HepG2 (cell line): ENCODE data around the gene ESAM.

Experiments used
- CEBPB ChIP-seq: IDR thresholded peaks from 2 replicates; pipeline ENCODE4 v1.6.1; 2011; ENCODE audit warnings: low read depth, low read length, improper control_type of control experiment, borderline replicate concordance
- DMAP1 ChIP-seq: IDR thresholded peaks from 2 replicates; pipeline ENCODE4 v1.6.1; 2016
- EP300 ChIP-seq, 3 experiments: sonication (generic) in 1 of 3; formaldehyde crosslinking in 1 of 3; IDR thresholded peaks; 2 replicates each; pipeline versions ENCODE4 v1.5.1 to v1.6.1; 2011 to 2020; ENCODE audit warnings: low read depth in 2 of 3, low read length in 2 of 3, borderline replicate concordance in 1 of 3, improper control_type of control experiment in 1 of 3, mild to moderate bottlenecking in 1 of 3, missing genetic modification reagents in 1 of 3, moderate library complexity in 1 of 3
- EZH2 ChIP-seq: conservative IDR thresholded peaks from 2 replicates; pipeline ENCODE4 v1.6.1; 2012; ENCODE audit warnings: mild to moderate bottlenecking, low read depth, low read length, moderate library complexity
- HDAC6 ChIP-seq: fragments of 200-600 bp; sonication (generic); IDR thresholded peaks from 2 replicates; pipeline ENCODE4 v1.7.0; 2017; ENCODE audit warnings: mild to moderate bottlenecking, antibody characterized with exemption, low read length, low read depth
- HNF4A ChIP-seq: sonication (generic); formaldehyde crosslinking; IDR thresholded peaks from 2 replicates; pipeline ENCODE4 v1.4.0; 2020; ENCODE audit warnings: missing genetic modification reagents
- POLR2G ChIP-seq: fragments of 200-400 bp; formaldehyde crosslinking; IDR thresholded peaks from 2 replicates; pipeline ENCODE4 v1.6.1; 2018; ENCODE audit warnings: mild to moderate bottlenecking, low read depth, low read length, moderate library complexity
- SP1 ChIP-seq, 2 experiments: fragments of 450-650 bp in 1 of 2; sonication (generic) in 1 of 2; formaldehyde crosslinking in 1 of 2; IDR thresholded peaks; 2 replicates each; pipeline versions ENCODE4 v1.4.0 to v1.6.1; 2016 to 2020; ENCODE audit warnings: missing genetic modification reagents in 1 of 2
- TAF1 ChIP-seq: sonication (generic); formaldehyde crosslinking; IDR thresholded peaks from 2 replicates; pipeline ENCODE4 v1.4.0; 2020; ENCODE audit warnings: missing genetic modification reagents
- ZKSCAN1 ChIP-seq: fragments of 150-350 bp; IDR thresholded peaks from 2 replicates; pipeline ENCODE4 v1.6.1; 2014; ENCODE audit warnings: low read length
- ZNF121 ChIP-seq: sonication (generic); formaldehyde crosslinking; IDR thresholded peaks from 2 replicates; pipeline ENCODE4 v1.5.0; 2020; ENCODE audit warnings: mild to moderate bottlenecking, missing genetic modification reagents
- TF ChIP-seq, protein P1 (sequence below): sonication (generic); formaldehyde crosslinking; IDR thresholded peaks from 2 replicates; pipeline ENCODE4 v1.8.1; 2023; ENCODE audit warnings: mild to moderate bottlenecking, missing genetic modification reagents
- TF ChIP-seq, protein P2 (sequence below): sonication (generic); formaldehyde crosslinking; IDR thresholded peaks from 2 replicates; pipeline ENCODE4 v1.5.0; 2020; ENCODE audit warnings: missing genetic modification reagents, mild to moderate bottlenecking, borderline replicate concordance
- TF ChIP-seq, protein P3 (sequence below): sonication (generic); formaldehyde crosslinking; IDR thresholded peaks from 2 replicates; pipeline ENCODE4 v1.4.0; 2020; ENCODE audit warnings: missing genetic modification reagents, borderline replicate concordance

DNA sequence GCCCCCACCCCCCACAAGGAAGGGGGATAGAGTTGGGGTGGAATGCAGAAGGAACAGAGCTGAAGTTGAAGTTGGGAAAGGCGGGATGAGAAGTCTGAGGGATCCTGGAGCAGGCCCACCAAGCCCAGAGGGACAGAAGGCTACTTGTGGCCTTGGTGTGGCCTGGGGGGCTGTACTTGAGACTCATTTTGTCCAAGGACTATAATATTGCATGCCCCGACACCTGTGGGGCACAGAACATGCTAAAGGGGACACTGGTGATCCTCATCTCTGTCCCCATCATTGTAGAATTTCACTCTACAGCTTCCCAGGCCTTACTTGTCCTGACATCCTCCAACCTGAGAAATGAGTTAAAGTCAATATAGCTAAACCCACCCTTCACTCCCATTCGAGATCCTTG is 1.3 kb downstream of the ESAM start:
- no peak for TF ChIP-seq HNF4A (CRISPR knock-in tag)
- TF ChIP-seq, protein P1, sequence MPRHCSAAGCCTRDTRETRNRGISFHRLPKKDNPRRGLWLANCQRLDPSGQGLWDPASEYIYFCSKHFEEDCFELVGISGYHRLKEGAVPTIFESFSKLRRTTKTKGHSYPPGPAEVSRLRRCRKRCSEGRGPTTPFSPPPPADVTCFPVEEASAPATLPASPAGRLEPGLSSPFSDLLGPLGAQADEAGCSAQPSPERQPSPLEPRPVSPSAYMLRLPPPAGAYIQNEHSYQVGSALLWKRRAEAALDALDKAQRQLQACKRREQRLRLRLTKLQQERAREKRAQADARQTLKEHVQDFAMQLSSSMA (CRISPR knock-in tag) = no peak
- TF ChIP-seq TAF1 (CRISPR knock-in tag) = no peak
- TF ChIP-seq DMAP1 (CRISPR knock-in tag) = no peak
- TF ChIP-seq EP300 (IDR thresholded peaks at IDR 0.05; ENCODE audit: low read depth in 2 of 2, low read length in 2 of 2) = no peak
- TF ChIP-seq EP300 (CRISPR knock-in tag; IDR thresholded peaks at IDR 0.05; ENCODE audit: borderline replicate concordance) = no peak
- no peak for TF ChIP-seq EZH2
- no peak for TF ChIP-seq ZNF121 (CRISPR knock-in tag)
- no peak for TF ChIP-seq CEBPB
- TF ChIP-seq POLR2G = no peak
- TF ChIP-seq HDAC6 = no peak
- TF ChIP-seq SP1 (IDR thresholded peaks at IDR 0.05) = no peak
- TF ChIP-seq SP1 (CRISPR knock-in tag; IDR thresholded peaks at IDR 0.05) = no peak
- no peak for TF ChIP-seq ZKSCAN1
- TF ChIP-seq, protein P2, sequence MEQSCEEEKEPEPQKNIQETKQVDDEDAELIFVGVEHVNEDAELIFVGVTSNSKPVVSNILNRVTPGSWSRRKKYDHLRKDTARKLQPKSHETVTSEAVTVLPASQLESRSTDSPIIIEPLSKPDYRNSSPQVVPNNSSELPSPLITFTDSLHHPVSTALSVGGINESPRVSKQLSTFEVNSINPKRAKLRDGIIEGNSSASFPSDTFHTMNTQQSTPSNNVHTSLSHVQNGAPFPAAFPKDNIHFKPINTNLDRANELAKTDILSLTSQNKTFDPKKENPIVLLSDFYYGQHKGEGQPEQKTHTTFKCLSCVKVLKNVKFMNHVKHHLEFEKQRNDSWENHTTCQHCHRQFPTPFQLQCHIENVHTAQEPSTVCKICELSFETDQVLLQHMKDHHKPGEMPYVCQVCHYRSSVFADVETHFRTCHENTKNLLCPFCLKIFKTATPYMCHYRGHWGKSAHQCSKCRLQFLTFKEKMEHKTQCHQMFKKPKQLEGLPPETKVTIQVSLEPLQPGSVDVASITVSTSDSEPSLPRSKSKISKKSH (CRISPR knock-in tag) = no peak
- TF ChIP-seq, protein P3, sequence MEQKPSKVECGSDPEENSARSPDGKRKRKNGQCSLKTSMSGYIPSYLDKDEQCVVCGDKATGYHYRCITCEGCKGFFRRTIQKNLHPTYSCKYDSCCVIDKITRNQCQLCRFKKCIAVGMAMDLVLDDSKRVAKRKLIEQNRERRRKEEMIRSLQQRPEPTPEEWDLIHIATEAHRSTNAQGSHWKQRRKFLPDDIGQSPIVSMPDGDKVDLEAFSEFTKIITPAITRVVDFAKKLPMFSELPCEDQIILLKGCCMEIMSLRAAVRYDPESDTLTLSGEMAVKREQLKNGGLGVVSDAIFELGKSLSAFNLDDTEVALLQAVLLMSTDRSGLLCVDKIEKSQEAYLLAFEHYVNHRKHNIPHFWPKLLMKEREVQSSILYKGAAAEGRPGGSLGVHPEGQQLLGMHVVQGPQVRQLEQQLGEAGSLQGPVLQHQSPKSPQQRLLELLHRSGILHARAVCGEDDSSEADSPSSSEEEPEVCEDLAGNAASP (CRISPR knock-in tag) = no peak
